Right ventricle myocardium superior (tissue), 1 donor: ENCODE data around the gene DNAJC7. TPM values are rescaled to one million over a fixed set of nuclear protein-coding genes. Genes with fewer than 3 reads are reported as not detected.
"Not testable (repeated sequence)": the region's sequence is repeated elsewhere in the genome, so short reads cannot be mapped to it uniquely, and the experiment has no call there.

Source experiments
- ATAC-seq: fragments of 200-7000 bp; cut with Tn5 transposase; one replicate; pipeline ENCODE4 v1.9.1; 2020; ENCODE audit warnings: mild to moderate bottlenecking; ENCODE audit not compliant: poor library complexity
- DNase-seq: peaks from one replicate; pipeline ENCODE4 v3.0.0-alpha.2; 2020
- intact Hi-C: fragments of 100-400 bp; cut with DNase I; formaldehyde crosslinking; loops from one replicate; pipeline ENCODE4 v1.11.2; 2022
- total RNA-seq: library from RNA; stranded (reverse); fragmentation: NEBNext Ultra II Directional; extraction: Animal tissue kit (Norgen Biotek cat#: 25700); gene quantifications from one replicate; pipeline ENCODE4 v1.2.1, GENCODE V29; 2021
- donor health status: DM: no; HTN: yes; CAD: no; lungs with severe emphysema.

DNAJC7 gene
- total RNA-seq, 1 donor from 2014 or later, result 81.2 TPM

GRCh38 chr17:42047343-42047742 is 30.1 kb upstream of the DNAJC7 start:
- ATAC-seq, result no peak

DNA sequence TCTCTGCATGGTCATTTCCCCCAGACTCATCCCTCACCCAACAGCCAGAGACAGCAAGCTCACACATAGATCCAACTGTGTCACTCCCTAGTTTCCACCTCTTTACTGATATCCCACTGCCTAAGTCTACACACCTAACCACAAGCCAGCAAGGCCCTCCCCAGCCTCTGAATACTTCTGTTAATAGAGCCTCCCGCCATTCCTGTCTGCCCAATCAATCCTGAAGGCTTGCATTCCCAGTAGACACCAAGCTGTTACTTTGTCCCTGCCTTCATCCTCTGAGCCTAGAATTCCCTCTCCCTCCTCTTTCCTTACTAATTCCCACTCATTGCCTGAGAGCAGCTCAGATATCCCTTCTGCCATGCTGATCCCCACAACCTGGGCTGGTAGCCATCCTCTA is 28.5 kb upstream of the DNAJC7 start:
- DNase-seq (no peak), ATAC-seq (no peak)
- intact Hi-C loops, result no loop called here

More at GRCh38 chr17:42047343-42047742, 30.1 kb upstream of the DNAJC7 start:
- intact Hi-C loops, result no loop called here
- DNase-seq, result no peak

DNA sequence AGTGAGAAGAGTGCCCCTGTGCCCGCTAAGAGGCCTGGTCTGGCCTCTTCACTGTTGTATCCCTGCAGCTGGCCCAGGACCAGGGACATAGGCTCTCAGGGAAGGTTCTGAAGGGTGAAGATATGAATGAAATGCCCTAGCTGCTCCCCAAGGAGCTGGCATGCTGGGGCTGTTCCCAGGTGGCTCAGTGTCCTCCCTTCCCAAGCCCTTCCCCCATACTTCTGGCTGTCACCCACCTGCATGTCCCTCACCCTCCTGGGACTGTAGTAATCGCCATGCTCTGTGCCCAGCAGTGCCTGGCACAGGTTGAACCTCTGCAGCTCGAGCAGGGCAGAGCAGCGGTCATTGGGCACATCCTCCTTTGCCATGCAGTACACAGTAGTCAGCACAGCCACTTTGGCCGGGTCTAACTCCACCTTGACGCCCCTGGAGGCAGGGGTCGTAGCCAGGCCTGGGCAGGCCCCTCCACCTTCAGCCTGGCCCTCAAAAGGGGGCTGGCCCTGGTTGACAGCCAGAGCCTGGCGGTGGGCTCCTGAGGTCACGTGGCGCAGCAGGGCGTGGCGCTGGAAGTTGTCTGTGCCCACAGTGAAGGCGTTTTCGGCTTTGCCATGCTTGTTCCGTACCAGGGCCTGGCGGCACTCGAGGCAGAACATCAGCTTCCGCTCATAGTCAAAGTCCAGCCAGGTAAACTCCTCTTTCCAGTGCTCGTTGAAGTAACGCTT is 25.5 kb upstream of the DNAJC7 start:
- DNase-seq (no peak), ATAC-seq (no peak)
- intact Hi-C loops, result no loop called here

DNA sequence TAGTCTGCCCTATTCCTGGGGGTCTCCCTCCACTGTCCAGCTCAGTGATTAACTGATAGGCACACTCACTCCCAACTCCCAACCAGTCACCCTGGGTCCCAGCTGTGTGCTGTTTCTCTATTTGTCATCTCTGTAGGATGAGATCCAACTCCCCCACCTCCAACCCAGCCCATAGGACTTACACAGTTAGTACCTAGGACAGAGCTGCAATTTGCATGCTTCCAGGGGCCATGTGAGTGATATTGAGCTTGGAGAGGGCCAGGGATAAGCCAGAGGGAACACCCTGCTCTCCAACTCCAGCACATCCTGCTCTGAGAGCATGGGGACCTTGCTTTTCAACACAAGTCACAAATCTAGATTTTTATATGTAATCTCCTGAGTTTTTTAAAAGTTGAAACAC is 24.4 kb upstream of the DNAJC7 start:
- ATAC-seq (no peak), DNase-seq (no peak)
- intact Hi-C loops, result no loop called here

- intact Hi-C loops, result no loop called here
- DNase-seq, result no peak
- no peak for ATAC-seq
These were observed 23.6 kb upstream of the DNAJC7 start for GRCh38 chr17:42040818-42041217.

DNA sequence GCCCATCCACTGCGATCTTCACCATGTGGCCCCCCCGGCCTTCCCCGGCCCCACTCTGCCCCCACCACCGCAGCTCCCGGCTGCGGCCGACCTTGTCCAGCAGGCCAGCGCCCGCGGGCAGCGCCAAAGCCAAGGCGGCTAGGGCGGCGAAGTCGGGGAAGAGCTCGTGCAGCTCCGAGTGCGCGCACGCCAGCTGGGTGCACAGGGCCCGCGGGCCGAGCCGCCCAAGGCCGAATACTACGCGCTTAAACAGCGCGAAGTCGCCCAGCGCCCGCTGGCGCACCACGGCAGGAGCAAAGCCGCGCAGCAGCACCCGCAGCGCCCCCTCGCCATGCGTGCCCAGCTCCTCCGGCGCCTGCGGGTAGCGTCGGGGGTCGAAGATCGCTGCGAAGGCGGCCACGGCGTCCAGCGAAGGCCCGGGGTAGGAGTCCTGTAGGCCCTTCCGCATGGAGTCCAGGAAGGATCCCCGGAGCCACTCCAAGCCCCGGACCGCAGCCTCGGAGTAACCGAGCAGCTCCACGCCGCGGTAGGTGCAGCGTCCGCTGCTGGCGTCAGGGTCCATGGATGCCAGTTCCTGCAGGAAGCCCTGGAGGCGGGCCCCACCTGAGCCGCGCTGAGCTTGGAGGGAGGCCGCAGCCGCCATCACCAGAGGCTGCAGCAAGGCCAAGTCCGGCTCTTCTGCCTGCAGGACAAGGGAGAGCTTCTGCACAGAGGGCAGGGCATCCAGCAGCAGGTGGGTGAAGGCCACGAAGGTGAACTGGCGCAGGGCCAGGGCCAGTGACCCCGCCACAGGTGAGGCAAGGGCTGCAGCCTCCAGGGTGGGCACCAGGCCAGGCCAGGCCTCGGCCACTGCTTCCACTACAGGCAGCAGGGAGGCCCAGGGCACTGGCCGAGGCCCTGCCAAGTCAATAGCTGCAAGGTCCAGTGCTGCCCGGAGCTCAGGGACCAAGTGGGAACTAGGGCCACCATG is 22.8 kb upstream of the DNAJC7 start:
- no peak for ATAC-seq
- intact Hi-C loops, result no loop called here
- no peak for DNase-seq

DNA sequence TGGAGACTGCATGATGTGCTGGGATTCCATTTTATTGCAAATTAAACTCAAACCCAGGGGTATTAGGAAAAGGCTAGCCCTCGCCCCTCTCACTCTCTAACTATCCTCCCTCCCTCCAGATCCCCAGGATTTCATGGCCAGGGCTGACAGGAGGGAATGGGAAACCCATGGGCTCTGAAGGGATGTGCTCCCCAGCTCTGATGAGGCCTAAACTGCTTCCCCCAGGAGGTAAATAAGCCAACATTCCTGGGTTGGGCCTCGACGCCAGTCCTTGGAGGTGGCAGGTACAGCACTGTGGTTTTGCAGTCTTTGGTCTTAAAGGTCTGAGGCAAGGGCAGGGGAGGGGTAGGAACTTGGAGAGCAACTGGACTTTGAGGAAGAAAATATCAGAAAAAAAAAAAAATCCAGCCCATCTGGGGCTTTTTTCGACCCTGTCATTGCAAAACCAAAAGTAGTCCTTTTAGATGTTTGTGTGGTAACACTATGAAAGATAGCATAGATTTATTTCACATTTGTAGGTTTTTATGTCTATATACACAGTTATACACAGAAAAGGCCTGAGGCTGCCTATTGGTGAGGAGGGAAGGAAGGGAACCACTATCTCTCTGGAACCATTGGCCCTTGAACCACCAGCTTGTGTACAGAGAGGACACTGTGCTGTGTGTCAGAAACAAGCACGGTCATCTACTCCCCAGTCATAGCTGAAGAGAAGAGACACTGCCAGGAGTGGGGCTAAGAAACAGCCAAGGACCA is 21.2 kb upstream of the DNAJC7 start:
- no peak for ATAC-seq
- no peak for DNase-seq
- intact Hi-C loops, result no loop called here

DNA sequence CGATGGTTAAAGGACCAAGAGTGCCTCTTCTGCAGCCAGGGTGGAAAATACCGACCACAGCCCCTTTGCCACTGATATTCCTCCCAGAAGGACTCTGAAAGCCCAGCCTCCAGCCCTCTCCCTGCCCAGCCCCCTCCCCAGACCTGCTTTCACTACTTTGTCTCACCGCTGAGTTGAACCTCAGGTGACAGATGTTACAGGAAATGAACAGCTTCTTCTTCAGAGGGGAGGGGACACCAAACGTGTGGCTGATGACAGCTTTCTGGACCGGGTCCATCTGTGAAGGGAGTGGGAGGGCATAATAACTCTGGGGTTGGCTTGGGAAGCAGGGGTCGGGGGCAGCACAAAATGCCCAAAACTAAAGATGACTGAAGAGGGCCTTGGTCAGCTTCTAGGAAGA is 16.8 kb upstream of the DNAJC7 start:
- intact Hi-C loops, result no loop called here
- DNase-seq, result no peak

GRCh38 chr17:42031584-42031983 is 14.3 kb upstream of the DNAJC7 start:
- DNase-seq (peak; percentile 60), ATAC-seq (peak; percentile 76)
- intact Hi-C loops, result no loop called here

More for the DNA sequence above, 16.8 kb upstream of the DNAJC7 start:
- no peak for ATAC-seq

DNA sequence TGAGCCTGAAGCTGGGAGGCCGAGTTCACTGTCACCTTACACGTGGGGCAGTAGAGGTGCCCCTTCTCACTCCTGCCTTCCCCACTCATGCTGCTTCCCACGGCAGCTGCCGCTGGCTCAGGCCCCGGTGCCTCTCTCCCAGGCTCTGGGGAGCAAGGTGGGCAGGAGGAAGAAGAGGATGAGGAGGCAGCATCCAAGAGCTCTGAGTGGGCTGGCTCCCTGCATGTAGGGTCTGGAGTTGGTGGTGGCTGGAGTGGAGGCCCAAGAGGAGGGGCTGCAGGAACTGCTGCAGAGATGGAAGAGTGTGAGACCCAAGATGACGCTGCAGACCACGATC is 11.5 kb upstream of the DNAJC7 start:
- intact Hi-C loops, result loop anchor here (5.0 kb wide), 1 partner anchor 89 kb away; no protein-coding TSS in a partner anchor
- ATAC-seq, result no peak
- no peak for DNase-seq

DNA sequence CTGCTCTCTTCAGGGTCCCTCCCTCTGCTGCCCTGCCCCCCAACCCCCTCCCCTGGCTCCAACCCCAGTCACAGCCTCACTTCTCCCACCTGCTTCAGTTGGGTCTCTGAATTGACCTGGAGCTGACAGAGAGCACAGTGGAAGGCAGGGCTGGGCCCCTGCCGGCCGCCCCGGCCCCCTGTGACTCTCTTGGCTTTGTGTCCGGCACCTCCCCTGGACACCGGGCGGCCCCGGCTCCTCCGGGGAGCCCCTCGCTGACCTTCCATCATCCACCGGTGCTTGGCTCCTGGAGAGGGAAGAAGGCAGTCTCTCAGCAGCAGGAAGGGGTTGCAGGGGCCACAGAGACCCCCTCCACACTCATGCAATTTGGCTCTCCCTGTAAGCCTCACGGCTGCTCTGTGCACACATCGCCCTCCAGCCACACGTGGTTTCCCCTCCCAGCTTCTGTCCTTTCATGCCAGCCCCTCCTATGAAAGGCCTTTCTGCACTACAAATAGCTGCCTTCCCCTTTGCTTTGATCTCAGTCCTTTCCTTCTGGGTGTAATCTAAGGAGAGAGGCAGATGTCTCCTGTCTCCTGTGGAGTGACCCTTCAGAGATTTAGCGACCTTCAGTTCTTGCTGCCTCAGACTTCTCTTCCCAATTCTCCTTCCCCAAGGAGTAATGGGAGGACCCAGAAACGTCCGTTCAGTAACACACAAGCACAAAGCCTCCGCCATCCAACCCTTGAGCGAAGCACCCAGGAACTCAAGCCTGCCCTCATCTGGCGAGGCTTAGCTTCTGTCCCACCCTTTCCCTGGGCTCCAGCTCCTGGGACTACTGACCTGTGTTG is 10.9 kb upstream of the DNAJC7 start:
- intact Hi-C loops, result loop anchor here (5.0 kb wide), 1 partner anchor 89 kb away; no protein-coding TSS in a partner anchor
- DNase-seq, result no peak
- no peak for ATAC-seq

DNA sequence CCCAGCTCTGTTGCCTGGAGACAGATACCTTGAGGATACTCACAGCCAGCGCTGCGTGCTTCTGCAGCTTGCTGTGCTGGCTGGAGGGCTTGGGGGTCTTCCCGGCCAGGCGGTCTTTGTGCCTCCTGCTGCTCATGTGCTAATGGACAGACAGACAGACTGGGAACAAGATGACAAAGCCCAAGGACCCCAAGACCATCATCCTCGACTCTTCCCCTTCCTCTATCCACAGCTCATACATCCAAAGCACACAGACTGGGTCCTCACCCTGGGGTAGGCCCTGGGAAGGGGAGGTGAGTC is 10.3 kb upstream of the DNAJC7 start:
- no peak for ATAC-seq

DNA sequence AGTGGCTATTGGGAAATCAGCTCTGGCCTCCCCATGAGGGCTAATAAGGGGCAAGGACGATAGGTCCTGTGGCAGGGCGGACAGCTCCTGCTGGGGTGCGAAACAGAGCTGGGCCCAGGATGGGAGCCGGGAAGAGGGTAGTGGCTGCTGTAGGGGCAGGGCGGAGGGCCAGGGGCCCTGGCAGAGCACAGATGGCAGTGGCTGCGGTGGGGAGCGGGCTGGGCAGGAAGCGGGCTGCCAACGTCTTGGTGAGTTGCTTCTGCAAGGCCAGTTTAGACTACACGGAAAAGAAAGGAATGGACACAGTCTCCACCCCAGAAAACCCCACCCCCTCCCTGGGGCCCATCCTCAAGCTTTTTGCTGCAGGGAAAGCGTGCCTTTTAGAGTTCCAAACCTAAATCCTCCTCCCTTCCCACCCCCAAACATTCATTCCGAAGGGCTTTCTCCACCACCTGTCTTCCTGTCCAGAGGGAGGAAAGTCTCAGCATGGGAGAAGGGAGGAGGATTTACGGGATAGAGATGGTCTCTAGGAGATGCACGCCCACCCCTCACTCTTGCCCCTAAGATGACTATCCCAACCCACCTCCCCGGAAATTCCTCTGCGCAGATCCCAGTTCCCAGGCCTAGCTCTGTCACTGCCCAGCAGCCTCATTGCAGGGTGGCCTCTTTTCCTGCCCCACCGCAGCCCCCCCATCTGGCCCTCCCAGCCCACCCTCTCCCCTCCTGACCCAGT is 9.8 kb upstream of the DNAJC7 start:
- ATAC-seq, result no peak
- intact Hi-C loops, result loop anchor here (5.0 kb wide), 1 partner anchor 90 kb away; no protein-coding TSS in a partner anchor
- DNase-seq, result no peak

More for the DNA sequence above, 10.3 kb upstream of the DNAJC7 start:
- intact Hi-C loops, result loop anchor here (5.0 kb wide), 1 partner anchor 90 kb away; no protein-coding TSS in a partner anchor
- DNase-seq, result no peak

- intact Hi-C loops, result loop anchor here (5.0 kb wide), 1 partner anchor 91 kb away; no protein-coding TSS in a partner anchor
- DNase-seq (no peak), ATAC-seq (no peak)
These were observed 8.7 kb upstream of the DNAJC7 start for GRCh38 chr17:42025936-42026335.

- ATAC-seq (peak; percentile 6), DNase-seq (no peak)
- intact Hi-C loops, result loop anchor here (5.0 kb wide), 1 partner anchor 92 kb away; no protein-coding TSS in a partner anchor
These were observed 7.9 kb upstream of the DNAJC7 start for GRCh38 chr17:42025191-42025579.

DNA sequence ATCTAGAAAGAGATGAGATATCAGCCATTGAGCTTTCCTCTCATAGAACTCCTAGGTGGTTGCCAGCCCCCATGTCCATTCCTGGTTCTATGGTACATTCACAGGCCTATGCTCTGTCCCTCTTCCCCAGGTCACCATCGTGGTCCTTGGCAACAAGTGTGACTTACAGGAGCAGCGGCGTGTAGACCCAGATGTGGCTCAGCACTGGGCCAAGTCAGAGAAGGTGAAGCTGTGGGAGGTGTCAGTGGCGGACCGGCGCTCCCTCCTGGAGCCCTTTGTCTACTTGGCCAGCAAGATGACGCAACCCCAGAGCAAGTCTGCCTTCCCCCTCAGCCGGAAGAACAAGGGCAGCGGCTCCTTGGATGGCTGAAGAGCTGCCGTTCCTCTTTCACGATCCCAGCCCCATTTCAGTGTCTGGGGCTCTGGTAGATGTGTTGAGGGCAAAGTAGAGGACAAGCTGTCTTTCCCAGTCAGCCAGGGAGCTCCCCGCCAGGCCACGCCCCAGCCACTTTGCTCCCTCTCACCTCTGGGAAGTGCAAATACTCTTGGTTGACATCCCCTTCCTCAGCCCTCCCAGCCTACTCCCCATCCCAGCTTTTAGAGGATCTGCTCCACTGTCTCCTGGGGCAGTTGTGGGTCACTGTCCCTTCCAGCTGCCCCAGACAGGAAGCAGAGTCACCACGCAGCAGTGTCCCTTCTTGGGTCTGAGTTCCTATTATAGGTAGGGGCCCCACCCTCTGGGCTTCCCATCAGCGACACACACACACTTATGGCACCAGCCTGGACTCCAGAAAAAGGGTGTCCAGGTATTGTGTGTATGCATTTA is 6.5 kb upstream of the DNAJC7 start:
- DNase-seq (peak; percentile 65), ATAC-seq (no peak)
- intact Hi-C loops, result no loop called here

DNA sequence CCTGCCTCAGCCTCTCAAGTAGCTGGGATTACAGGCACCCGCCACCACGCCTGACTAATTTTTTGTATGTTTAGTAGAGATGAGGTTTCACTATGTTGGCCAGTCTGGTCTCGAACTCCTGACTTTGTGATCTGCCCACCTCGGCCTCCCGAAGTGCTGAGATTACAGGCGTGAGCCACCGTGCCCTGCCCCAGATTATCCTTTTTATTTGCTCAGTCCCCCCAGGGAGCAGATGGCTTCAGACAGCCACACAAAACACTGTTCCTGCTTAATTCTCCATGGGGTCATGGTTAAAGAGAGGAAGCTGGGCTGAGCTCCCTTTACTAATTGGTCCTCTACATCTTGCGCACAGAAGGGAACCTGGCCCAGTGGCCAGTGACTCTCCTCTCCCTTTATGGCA is 3.6 kb upstream of the DNAJC7 start:
- intact Hi-C loops, ATAC-seq, DNase-seq: not testable (repeated sequence)
